GM12872 (cell line): ENCODE data around the gene SKI.

Experiments used
- TF ChIP-seq, protein P1 (sequence below): IDR thresholded peaks from 3 replicates; pipeline ENCODE4 v1.5.1; 2011; ENCODE audit warnings: low read depth, mild to moderate bottlenecking, low read length, moderate library complexity; ENCODE audit not compliant: insufficient read depth

SKI gene

DNA sequence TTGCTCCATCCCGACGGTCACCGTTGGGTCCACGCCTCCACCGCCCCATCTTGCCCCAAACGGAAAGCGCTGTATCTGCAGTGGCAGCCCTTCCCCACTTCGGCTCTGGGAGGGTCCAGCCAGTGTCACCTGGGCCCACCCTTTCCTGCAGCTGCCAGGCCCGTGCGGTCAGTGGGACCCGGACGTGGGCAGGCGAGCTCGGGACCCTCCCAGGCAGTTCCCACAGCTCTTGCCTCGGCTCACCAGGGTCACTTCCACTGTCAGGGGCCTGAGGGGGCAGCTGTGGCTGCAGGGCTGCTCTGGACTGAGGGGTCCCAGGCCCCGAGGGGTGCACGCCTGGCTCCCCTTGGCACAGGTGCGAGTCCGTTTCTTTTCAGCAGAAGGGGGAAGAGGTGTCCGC is 80.7 kb downstream of the SKI start:
- TF ChIP-seq, protein P1, sequence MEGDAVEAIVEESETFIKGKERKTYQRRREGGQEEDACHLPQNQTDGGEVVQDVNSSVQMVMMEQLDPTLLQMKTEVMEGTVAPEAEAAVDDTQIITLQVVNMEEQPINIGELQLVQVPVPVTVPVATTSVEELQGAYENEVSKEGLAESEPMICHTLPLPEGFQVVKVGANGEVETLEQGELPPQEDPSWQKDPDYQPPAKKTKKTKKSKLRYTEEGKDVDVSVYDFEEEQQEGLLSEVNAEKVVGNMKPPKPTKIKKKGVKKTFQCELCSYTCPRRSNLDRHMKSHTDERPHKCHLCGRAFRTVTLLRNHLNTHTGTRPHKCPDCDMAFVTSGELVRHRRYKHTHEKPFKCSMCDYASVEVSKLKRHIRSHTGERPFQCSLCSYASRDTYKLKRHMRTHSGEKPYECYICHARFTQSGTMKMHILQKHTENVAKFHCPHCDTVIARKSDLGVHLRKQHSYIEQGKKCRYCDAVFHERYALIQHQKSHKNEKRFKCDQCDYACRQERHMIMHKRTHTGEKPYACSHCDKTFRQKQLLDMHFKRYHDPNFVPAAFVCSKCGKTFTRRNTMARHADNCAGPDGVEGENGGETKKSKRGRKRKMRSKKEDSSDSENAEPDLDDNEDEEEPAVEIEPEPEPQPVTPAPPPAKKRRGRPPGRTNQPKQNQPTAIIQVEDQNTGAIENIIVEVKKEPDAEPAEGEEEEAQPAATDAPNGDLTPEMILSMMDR = no peak

DNA sequence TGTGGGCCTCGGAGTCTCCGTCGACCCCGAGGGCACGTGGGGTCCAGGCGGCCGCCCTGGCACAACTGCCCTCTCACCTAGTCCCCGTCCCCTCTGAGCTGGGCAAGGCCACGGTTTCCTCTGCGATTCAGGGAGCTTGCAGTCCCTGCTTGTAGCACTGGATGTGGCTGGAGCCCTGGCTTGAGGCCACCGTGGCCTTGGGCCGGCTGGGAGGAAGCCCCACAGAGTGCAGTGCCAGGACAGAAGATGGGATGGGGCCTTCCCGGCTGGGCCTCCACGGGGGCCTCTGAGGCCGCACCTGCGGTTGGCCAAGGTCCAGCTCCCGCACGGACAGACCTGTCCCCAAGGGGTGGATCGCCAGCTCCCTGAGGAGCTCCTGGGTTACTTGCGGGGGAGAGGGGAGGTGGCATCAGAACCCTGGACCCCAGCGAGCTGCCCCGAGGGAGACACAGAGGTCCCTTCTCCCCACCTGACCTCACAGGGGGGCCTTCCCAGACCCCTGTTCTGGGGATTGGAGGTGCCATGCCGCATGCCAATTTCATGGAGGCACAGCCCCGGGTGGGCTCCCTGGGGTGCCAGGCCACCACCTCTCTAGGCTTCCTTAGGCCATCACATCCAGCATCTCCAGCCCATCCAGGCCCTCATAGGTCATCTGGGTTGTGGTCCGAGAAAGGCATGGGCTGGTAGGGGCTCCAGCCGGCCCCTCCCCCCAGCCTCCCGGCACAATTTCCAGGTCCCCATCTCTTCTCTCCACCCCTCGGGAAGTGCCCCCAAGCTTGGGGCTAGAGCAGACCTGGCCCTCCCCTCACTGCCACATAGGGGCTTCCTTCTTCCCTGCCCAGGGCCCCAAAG is 82.4 kb downstream of the SKI start:
- TF ChIP-seq, protein P1 = no peak

DNA sequence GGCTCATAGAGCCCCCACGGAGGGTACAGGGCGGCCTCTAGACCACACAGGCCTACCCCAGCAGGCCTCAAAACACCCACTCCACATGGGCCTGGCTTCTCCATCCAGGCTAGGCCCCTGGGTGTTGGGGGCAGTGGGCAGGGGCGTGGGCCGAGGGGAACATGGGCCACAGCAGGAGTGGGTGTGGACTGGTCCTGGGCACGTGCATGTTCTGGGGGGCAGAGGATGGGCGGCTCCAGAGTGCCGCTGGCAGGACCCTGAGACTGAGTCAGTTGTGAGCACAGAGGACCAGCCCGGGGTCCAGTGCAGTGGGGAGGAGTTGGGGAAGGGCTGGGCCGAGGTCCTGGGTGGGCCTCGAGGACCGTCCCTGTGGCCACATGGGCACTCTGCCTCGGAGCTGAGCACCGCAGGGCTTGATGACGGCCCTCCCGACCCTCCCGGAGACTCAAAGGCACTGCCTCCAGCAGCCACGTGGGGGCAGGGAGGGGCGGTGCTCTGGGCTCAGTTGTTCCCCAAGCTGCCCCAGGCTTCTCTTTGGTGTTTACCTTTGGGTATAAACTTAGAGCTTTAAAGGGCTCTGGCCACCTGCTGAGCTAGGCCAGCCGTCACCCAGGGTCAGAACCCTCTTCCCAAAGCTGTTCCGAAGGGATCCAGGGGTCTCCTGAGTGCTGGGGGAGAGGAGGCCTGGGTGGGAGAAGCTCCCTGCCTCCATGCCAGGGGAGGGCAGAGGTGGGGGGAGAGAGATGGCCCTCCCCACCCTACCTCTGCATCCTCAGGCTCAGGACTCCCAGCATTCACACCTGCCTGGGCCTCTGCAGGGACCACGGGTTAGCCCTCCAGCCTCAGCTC is 83.3 kb downstream of the SKI start:
- TF ChIP-seq, protein P1 = peak; percentile 54; the same call in 2 of the 3 replicates

DNA sequence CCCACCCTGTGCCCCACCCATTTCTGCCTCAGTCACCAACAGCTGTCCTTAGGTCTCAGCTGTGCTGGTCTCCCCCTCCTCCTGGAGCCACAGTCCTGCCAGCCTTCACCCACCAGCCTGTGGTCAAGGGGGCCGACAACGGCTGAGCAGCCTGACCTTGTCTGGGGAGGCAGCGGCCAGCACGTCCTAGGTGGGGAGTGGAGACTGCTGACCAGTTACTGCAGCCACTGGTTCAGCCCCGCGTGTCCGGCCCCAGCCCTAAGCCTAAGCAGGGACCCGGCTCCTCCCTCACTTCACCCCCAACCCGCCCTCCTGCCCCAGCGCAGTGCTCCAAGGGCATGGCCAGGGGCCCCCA is 84.0 kb downstream of the SKI start:
- TF ChIP-seq, protein P1 = no peak

DNA sequence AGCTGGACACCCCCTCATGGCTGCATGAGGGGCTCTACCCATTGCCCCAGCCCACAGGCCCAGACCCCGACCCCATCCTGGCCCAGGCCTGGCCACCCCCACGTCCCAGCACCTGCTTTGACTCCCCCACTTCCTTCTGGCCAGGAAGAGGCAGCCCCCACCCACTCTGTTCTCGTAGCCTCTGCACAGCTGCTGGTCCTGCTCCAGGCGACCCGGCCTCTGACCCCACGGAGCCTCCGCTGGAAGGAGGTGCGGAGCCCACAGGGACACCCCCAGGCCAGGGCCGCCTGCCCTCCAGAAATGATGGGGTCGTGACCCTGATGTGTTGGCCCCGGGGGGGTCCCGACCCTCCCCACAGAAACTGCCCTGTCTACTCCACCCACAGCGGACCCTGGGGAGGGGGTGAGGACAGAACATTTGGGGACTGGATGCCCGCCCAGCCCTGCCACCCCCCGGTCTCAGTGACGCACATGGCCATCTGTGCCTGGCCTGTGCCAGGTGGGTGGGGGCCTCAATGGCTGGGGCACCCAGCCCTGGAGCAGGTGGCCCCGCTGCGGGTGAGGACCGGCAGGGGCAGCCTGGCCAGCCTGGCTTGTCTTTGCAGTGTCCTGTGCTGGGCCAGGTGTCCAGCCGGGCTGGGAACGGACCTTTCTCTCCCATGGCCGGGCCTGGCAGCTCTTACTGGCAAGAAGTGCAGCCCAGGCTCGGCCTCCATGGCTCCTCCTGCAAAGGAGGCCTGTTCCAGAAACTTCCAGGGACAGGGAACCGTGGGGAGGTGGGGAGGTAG is 84.6 kb downstream of the SKI start:
- TF ChIP-seq, protein P1 = no peak

DNA sequence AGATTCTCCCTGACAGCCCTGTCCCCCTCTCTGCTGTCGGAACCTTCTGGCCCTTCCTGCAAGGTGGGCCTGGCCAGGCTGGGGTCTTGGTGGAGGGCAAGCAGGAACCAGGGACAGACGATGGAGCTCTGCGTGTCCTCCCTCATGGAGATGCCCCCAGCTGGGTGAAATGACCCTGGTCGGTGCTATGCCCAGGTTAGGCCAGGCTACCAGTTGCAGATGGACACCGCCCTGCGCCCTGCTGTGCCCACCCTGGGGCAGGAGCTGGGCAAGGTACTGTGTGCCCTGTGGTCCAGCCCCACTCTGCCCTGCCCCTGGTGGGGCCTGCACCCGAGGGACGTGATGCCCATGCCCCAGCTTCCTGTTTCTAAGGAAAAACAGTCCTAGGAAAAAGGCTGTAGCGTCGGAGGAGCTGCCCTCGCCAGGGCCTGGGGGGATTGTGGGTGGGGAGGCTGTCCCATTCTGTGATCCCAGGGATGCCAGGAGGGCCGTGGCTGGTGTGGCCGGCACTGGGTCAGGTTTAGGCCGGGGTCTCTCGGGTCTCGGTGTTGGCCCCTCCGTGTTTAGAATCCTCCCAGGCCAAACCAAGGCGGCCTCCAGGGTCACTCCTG is 85.6 kb downstream of the SKI start:
- TF ChIP-seq, protein P1 = no peak
